Small intestine (tissue), 16 donors: ENCODE data around the gene POU1F1. TPM values are rescaled to one million over a fixed set of nuclear protein-coding genes. Genes with fewer than 3 reads are reported as not detected.
A peak's percentile ranks its signal among the peaks of the same experiment; 100 is the strongest.

ENCODE experiments used
- DNase-seq, 2 donors: peaks; one replicate each; pipeline versions ENCODE4 v3.0.0 to v3.0.0-alpha.2; 2013
- FAIRE-seq: peaks from 2 replicates; lab custom pipeline; 2012; peaks lifted over from hg19 to GRCh38; lab: Jason Lieb, UNC
- H3K27ac ChIP-seq, 3 donors: one replicate each; pipeline ENCODE4 v1.5.1; 2013; ENCODE audit warnings: low read length in 2 of 3, mild to moderate bottlenecking in 2 of 3, control low read depth in 1 of 3, inconsistent platforms in 1 of 3, low read depth in 1 of 3, moderate library complexity in 1 of 3
- H3K27me3 ChIP-seq, 3 donors: one replicate each; pipeline ENCODE4 v1.6.1; 2013; ENCODE audit warnings: low read length in 3 of 3, inconsistent platforms in 1 of 3; ENCODE audit not compliant: control insufficient read depth in 3 of 3, insufficient read depth in 3 of 3
- H3K36me3 ChIP-seq, 3 donors: one replicate each; pipeline ENCODE4 v1.6.1; 2013; ENCODE audit warnings: low read length in 3 of 3, inconsistent platforms in 1 of 3, low read depth in 1 of 3, mild to moderate bottlenecking in 1 of 3, moderate library complexity in 1 of 3; ENCODE audit not compliant: control insufficient read depth in 3 of 3, insufficient read depth in 2 of 3
- H3K4me1 ChIP-seq, 3 donors: one replicate each; pipeline ENCODE4 v1.6.1; 2013; ENCODE audit warnings: low read length in 2 of 3, inconsistent platforms in 1 of 3, low read depth in 1 of 3, mild to moderate bottlenecking in 1 of 3, moderate library complexity in 1 of 3; ENCODE audit not compliant: control insufficient read depth in 3 of 3, insufficient read depth in 2 of 3
- H3K4me3 ChIP-seq, 3 donors: one replicate each; pipeline ENCODE4 v1.5.1; 2013; ENCODE audit warnings: low read length in 3 of 3, control low read depth in 1 of 3, inconsistent platforms in 1 of 3, low read depth in 1 of 3, mild to moderate bottlenecking in 1 of 3, moderate library complexity in 1 of 3
- H3K9me3 ChIP-seq, 2 donors: one replicate each; pipeline ENCODE4 v1.6.1; 2013; ENCODE audit warnings: low read depth in 1 of 2, low read length in 1 of 2; ENCODE audit not compliant: control insufficient read depth in 2 of 2, insufficient read depth in 1 of 2
- WGBS, 3 donors: extraction: QIAGEN DNeasy Blood & Tissue Kit; methylation state at CpG; one replicate each; pipeline ENCODE4 v1.1.7; 2013; 5-methylcytosine and 5-hydroxymethylcytosine counted together
- long read RNA-seq, 10 donors: transcript quantifications; one replicate each; lab custom pipeline, GENCODE V29; 2026
- polyA plus RNA-seq, 4 donors: library from polyadenylated mRNA; stranded (reverse) in 3 of 4; unstranded in 1 of 4; fragments of 200-250 nt in 3 of 4; fragments of 120-200 nt in 1 of 4; gene quantifications; one replicate each; pipeline versions ENCODE4 v1.2.1 to v1.2.3, GENCODE V29; 2013
- donor health status: healthy with polysubstance abuse.
- donor health status: control.
- donor health status: control.
- donor health status: Bipolar disorder and iron deficiency.
- donor health status: healthy.

Gene POU1F1, protein sequence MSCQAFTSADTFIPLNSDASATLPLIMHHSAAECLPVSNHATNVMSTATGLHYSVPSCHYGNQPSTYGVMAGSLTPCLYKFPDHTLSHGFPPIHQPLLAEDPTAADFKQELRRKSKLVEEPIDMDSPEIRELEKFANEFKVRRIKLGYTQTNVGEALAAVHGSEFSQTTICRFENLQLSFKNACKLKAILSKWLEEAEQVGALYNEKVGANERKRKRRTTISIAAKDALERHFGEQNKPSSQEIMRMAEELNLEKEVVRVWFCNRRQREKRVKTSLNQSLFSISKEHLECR
- polyA plus RNA-seq, result under 1 TPM in 1 of 4 donors, not detected in 3; 0.03 TPM
- long read RNA-seq, donor 1, result 0 reads
- long read RNA-seq, donor 2, result 0 reads
- long read RNA-seq, donor 3, result 0 reads
- long read RNA-seq, donor 4, result 0 reads
- long read RNA-seq, donor 5, result 0 reads
- long read RNA-seq, donor 6, result 0 reads
- long read RNA-seq, donor 7, result 0 reads
- long read RNA-seq, donor 8, result 0 reads
- long read RNA-seq, donor 9, result 0 reads
- long read RNA-seq, donor 10, result 0 reads

DNA sequence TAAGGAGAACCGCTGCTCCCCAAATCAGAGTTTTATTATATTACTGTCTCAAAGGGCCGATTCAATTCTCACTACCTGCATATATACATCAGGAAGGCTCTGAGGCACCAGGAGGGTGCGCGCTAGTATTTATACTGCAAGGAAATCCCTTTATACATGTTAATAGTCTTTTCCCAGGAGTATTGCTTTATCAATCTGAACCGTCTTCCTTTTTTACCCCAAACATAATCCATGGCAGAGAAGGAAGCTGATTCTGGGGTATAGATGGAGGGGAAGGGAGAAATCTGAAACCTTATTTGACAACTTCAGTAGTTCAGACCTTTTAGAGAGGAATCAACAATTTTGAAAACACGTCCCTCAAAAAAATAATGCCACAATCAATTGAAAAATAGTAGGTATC, at the start of gene POU1F1:
Gene POU1F1, minus strand, starts transcription at position 101 of the 400 bp plus-strand sequence. CDS start 122 bp downstream, outside the sequence.
- Histone ChIP-seq H3K27ac (no peak within 1 kb of the TSS), H3K36me3 (no peaks in the 10 kb centered on the region), H3K4me3 (no peak within 1 kb of the TSS), H3K9me3 (no peaks in the 10 kb centered on the region), H3K4me1 (no peaks in the 10 kb centered on the region), H3K27me3 (no peaks in the 10 kb centered on the region)
- DNase-seq, result no peak
- no peak for FAIRE-seq
- 82 to 84% (median 82%) methylated on average over 6 of the region's 6 CpGs for WGBS, 3 donors

GRCh38 chr3:87324609-87325008, 48.2 kb upstream of the POU1F1 start:
- H3K27ac ChIP-seq, result no peak overlapping the region
- H3K27me3 ChIP-seq, result no peaks in the 10 kb centered on the region
- no peak overlapping the region for H3K4me3 ChIP-seq
- no peaks in the 10 kb centered on the region for H3K9me3 ChIP-seq
- no peak for DNase-seq
- H3K36me3 ChIP-seq, result no peaks in the 10 kb centered on the region
- FAIRE-seq, result no peak
- WGBS, 3 donors, result 27 to 73% (median 64%) methylated on average over 1 of the region's 1 CpG
- no peaks in the 10 kb centered on the region for H3K4me1 ChIP-seq

DNA sequence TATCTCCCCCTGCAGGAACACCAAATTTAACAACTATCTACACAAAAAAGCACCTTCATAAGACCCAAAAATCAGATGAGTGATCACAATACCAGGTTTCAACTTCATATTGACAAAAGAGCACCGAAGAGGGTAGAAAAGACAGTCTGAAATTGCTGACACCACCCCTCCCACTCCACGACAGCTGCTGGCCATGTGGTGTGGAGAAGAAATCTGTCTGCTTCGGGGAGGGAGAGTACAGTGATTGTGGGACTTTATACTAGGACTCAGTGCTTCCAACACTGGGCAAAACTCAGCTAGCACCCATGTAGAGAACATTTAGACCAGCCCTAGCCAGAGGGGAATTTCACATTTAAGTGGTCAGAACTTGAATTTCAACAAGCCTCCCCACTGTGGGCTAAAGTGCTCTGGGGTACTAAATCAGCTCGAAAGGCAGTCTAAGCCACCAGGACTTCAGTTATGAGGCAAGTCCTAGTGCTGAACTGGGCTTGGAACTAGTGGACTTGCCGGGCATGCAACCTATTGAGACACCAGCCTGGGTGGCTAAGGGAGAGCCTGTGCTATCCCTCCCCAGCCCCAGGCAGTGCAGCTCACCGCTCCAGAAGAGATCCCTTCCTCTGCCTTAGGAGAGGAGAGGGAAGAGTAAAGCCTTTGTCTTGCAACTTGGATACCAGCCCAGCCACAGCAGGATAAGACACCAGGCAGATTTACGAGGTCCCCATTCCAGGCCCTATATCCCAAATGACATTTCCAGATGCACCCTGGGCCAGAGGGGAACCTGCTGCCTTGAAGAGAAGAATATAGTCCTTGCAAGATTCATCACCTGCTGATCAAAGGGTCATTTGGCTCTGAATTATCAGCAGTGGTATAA, 44.6 kb upstream of the POU1F1 start:
- FAIRE-seq, result no peak
- Histone ChIP-seq H3K4me3 (no peak overlapping the region), H3K36me3 (no peaks in the 10 kb centered on the region)

GRCh38 chr3:87318617-87319021, 42.2 kb upstream of the POU1F1 start:
- no peaks in the 10 kb centered on the region for H3K9me3 ChIP-seq
- DNase-seq, result peak in 1 of 2 donors; percentile 9
- peaks cover 0 to 7% (median 0%) of the 10 kb centered on the region in 3 donors for H3K4me1 ChIP-seq
- no peaks in the 10 kb centered on the region for H3K27me3 ChIP-seq
- no peak overlapping the region for H3K4me3 ChIP-seq
- 13 to 50% (median 30%) methylated on average over 2 of the region's 2 CpGs for WGBS, 3 donors
- H3K27ac ChIP-seq, result no peak overlapping the region
- no peaks in the 10 kb centered on the region for H3K36me3 ChIP-seq
- no peak for FAIRE-seq

More for the DNA sequence above, 44.6 kb upstream of the POU1F1 start:
- Histone ChIP-seq H3K27me3 (no peaks in the 10 kb centered on the region), H3K27ac (no peak overlapping the region), H3K4me1 (peaks cover 0 to 7% (median 0%) of the 10 kb centered on the region in 3 donors), H3K9me3 (no peaks in the 10 kb centered on the region)
- 63 to 71% (median 70%) methylated on average over 7 of the region's 7 CpGs for WGBS, 3 donors
- no peak for DNase-seq

- H3K27ac ChIP-seq, result no peak overlapping the region
- peak in 1 of 2 donors; percentile 22 for DNase-seq
- H3K4me1 ChIP-seq, result peaks cover 0 to 7% (median 0%) of the 10 kb centered on the region in 3 donors
- H3K4me3 ChIP-seq, result no peak overlapping the region
- H3K36me3 ChIP-seq, result no peaks in the 10 kb centered on the region
- no peaks in the 10 kb centered on the region for H3K27me3 ChIP-seq
- FAIRE-seq, result no peak
- H3K9me3 ChIP-seq, result no peaks in the 10 kb centered on the region
- 31 to 58% (median 49%) methylated on average over 4 of the region's 4 CpGs for WGBS, 3 donors
Measured at GRCh38 chr3:87317779-87318178, 41.4 kb upstream of the POU1F1 start.

DNA sequence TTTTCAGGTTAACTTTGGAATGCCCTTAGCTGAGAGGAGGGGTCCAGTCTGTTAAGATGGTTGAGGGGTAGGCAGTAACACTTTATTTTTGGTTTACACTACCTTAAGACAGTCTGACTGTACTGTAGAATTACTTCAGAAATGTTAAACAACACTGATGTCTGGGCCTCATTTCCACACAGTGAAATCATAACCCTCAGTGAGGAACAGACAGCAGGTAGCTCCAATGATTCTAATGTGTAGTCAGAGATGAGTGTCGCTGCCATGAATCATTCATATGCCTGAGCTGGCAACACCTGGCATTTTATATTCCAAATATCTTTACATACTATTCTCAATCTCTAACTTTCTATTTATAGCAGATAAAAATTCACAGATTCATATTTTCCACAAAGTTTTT, 37.3 kb upstream of the POU1F1 start:
- Histone ChIP-seq H3K4me1 (peaks cover 0 to 7% (median 0%) of the 10 kb centered on the region in 3 donors), H3K4me3 (no peak overlapping the region), H3K36me3 (no peaks in the 10 kb centered on the region), H3K9me3 (no peaks in the 10 kb centered on the region), H3K27ac (no peak overlapping the region), H3K27me3 (no peaks in the 10 kb centered on the region)
- no peak for DNase-seq
- FAIRE-seq, result no peak
- WGBS, 3 donors, result 91 to 94% (median 91%) methylated on average over 1 of the region's 1 CpG

DNA sequence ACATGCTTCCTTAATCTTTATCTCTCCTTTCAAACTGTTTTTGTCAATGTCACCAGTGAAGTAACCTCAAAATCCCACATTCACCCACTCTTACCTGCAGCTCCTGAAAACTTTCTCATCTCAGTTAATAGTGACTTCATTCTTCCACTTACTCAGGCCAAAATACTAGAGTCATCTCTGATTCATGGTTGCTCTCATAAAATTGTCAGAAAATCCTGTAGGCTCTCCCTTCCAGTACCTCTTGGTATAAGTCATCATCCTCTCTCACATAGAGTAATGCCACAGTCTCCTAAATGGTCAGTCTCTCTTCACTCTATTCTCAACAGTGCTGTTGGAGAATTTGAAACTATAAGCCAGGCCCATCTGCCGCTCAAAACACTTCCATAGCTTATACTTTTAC, 34.9 kb upstream of the POU1F1 start:
- H3K4me3 ChIP-seq, result no peak overlapping the region
- no peaks in the 10 kb centered on the region for H3K4me1 ChIP-seq
- FAIRE-seq, result no peak
- H3K27ac ChIP-seq, result no peak overlapping the region
- WGBS, 3 donors, result 88 to 95% (median 94%) methylated on average over 1 of the region's 1 CpG
- DNase-seq, result no peak
- H3K36me3 ChIP-seq, result no peaks in the 10 kb centered on the region
- H3K27me3 ChIP-seq, result no peaks in the 10 kb centered on the region
- H3K9me3 ChIP-seq, result no peaks in the 10 kb centered on the region

GRCh38 chr3:87309601-87310000, 33.2 kb upstream of the POU1F1 start:
- H3K27ac ChIP-seq, result no peak overlapping the region
- no peaks in the 10 kb centered on the region for H3K36me3 ChIP-seq
- H3K27me3 ChIP-seq, result no peaks in the 10 kb centered on the region
- H3K4me1 ChIP-seq, result no peaks in the 10 kb centered on the region
- WGBS, 3 donors, result 39 to 90% (median 83%) methylated on average over 3 of the region's 3 CpGs
- no peaks in the 10 kb centered on the region for H3K9me3 ChIP-seq
- DNase-seq, result peak in 1 of 2 donors; percentile 47
- FAIRE-seq, result no peak
- no peak overlapping the region for H3K4me3 ChIP-seq
